Hepatocyte (in vitro differentiated cells): ENCODE data around the gene SLC25A19. TPM values are rescaled to one million over a fixed set of nuclear protein-coding genes. Genes with fewer than 3 reads are reported as not detected.

Experiments used
- DNase-seq: peaks from one replicate; pipeline ENCODE4 v3.0.0-alpha.2; 2016; ENCODE audit warnings: low spot score
- H2AFZ ChIP-seq: fragments of 200-600 bp; sonication (generic); 2 replicates; pipeline ENCODE4 v1.6.0; 2016; ENCODE audit warnings: antibody characterized with exemption, mild to moderate bottlenecking
- H3K27ac ChIP-seq: fragments of 200-600 bp; sonication (generic); 2 replicates; pipeline ENCODE4 v1.5.1; 2016; ENCODE audit warnings: mild to moderate bottlenecking
- H3K27me3 ChIP-seq: fragments of 200-600 bp; sonication (generic); 2 replicates; pipeline ENCODE4 v1.6.1; 2016
- H3K36me3 ChIP-seq: fragments of 200-600 bp; sonication (generic); replicated peaks from 2 replicates; pipeline ENCODE4 v1.5.1; 2016; ENCODE audit warnings: low read depth; ENCODE audit not compliant: insufficient read depth
- H3K4me1 ChIP-seq: fragments of 200-600 bp; sonication (generic); 2 replicates; pipeline ENCODE4 v1.5.1; 2016; ENCODE audit warnings: mild to moderate bottlenecking, moderate library complexity; ENCODE audit not compliant: insufficient read depth
- H3K4me2 ChIP-seq: fragments of 200-600 bp; sonication (generic); 2 replicates; pipeline ENCODE4 v1.6.0; 2016
- H3K4me3 ChIP-seq: fragments of 200-600 bp; sonication (generic); 2 replicates; pipeline ENCODE4 v1.5.1; 2016; ENCODE audit warnings: mild to moderate bottlenecking
- H3K79me2 ChIP-seq: fragments of 200-600 bp; sonication (generic); 2 replicates; pipeline ENCODE4 v1.6.0; 2017; ENCODE audit warnings: mild to moderate bottlenecking
- H3K9me2 ChIP-seq: fragments of 200-600 bp; sonication (generic); replicated peaks from 2 replicates; pipeline ENCODE4 v1.6.0; 2017; ENCODE audit warnings: mild to moderate bottlenecking; ENCODE audit not compliant: insufficient read depth
- H3K9me3 ChIP-seq: fragments of 200-600 bp; sonication (generic); 2 replicates; pipeline ENCODE4 v1.5.1; 2016; ENCODE audit warnings: low read depth, mild to moderate bottlenecking
- H4K20me1 ChIP-seq: fragments of 200-600 bp; sonication (generic); 2 replicates; pipeline ENCODE4 v1.6.0; 2016; ENCODE audit warnings: mild to moderate bottlenecking; ENCODE audit not compliant: insufficient read depth, poor library complexity, severe bottlenecking
- EZH2 ChIP-seq: fragments of 200-600 bp; sonication (generic); IDR thresholded peaks from 2 replicates; pipeline ENCODE4 v1.6.1; 2016; ENCODE audit warnings: antibody characterized with exemption, mild to moderate bottlenecking, borderline replicate concordance
- EZH2phosphoT487 ChIP-seq: fragments of 200-600 bp; sonication (generic); IDR thresholded peaks from one replicate; pipeline ENCODE4 v1.6.1; 2018; ENCODE audit warnings: antibody characterized with exemption, mild to moderate bottlenecking, low read depth, moderate library complexity; ENCODE audit not compliant: unreplicated experiment, severe bottlenecking
- WGBS: methylation state at CpG from one replicate; pipeline ENCODE4 v1.1.6; 2016; ENCODE audit warnings: low lambda C conversion rate; ENCODE audit errors: missing lambda C conversion rate; 5-methylcytosine and 5-hydroxymethylcytosine counted together
- polyA plus RNA-seq: library from polyadenylated mRNA; unstranded; fragments of >200 nt; fragmentation: Nextera tagmentation; extraction: Ambion mirVana; gene quantifications from 2 replicates; pipeline ENCODE4 v1.2.1, GENCODE V29; 2016
- total RNA-seq: library from RNA; depleted of rRNA; stranded (reverse); fragments of >200 nt; gene quantifications from 2 replicates; pipeline ENCODE4 v1.2.3, GENCODE V29; 2014
- TF ChIP-seq, protein P1 (sequence below): fragments of 200-600 bp; sonication (generic); IDR thresholded peaks from 2 replicates; pipeline ENCODE4 v1.5.1; 2016; ENCODE audit warnings: antibody characterized with exemption, mild to moderate bottlenecking; ENCODE audit not compliant: poor library complexity

The SLC25A19 gene
- total and polyA plus RNA-seq, 2 experiments from 2014 or later, result 4.6 to 7.6 TPM

DNA sequence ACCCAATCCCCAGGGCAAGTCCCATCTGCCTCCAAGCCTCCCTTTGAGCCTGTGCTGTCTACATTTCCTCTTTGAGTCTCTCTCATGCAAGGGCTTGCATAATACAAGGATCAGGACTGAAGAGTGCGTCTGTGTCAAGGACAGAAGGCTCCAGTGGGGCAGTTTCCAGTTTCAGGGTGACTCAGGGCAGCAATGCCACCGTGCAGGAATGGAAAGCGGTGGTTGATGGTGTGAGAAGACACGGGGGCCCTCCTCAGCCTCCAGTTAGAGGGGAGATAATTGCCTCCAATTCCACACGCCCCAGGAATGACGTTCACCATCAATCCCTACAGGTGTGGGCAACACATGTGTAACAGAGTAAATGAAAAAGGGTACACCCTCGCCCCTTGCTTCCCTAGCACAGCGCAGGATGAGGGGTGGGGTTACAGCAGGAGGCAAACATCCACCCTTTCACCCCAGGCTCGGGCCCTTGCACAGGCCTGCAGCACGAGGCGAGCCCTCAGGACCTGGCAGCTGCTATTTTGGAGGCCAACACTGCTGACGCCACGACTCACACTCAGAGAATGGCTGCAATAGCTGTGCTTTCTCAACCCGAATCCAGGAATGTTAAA lies 24.8 kb upstream of the SLC25A19 start:
- Histone ChIP-seq H3K4me2 (no peak overlapping the region), H4K20me1 (no peaks in the 10 kb centered on the region), H2AFZ (no peak overlapping the region), H3K4me1 (peaks cover 9% of the 10 kb centered on the region), H3K9me2 (no peaks in the 10 kb centered on the region), H3K4me3 (no peak overlapping the region), H3K79me2 (no peaks in the 10 kb centered on the region), H3K27ac (no peak overlapping the region), H3K9me3 (no peaks in the 10 kb centered on the region), H3K36me3 (no peaks in the 10 kb centered on the region), H3K27me3 (no peaks in the 10 kb centered on the region)
- WGBS, result 89% methylated on average over 14 of the region's 14 CpGs
- TF ChIP-seq, protein P1, sequence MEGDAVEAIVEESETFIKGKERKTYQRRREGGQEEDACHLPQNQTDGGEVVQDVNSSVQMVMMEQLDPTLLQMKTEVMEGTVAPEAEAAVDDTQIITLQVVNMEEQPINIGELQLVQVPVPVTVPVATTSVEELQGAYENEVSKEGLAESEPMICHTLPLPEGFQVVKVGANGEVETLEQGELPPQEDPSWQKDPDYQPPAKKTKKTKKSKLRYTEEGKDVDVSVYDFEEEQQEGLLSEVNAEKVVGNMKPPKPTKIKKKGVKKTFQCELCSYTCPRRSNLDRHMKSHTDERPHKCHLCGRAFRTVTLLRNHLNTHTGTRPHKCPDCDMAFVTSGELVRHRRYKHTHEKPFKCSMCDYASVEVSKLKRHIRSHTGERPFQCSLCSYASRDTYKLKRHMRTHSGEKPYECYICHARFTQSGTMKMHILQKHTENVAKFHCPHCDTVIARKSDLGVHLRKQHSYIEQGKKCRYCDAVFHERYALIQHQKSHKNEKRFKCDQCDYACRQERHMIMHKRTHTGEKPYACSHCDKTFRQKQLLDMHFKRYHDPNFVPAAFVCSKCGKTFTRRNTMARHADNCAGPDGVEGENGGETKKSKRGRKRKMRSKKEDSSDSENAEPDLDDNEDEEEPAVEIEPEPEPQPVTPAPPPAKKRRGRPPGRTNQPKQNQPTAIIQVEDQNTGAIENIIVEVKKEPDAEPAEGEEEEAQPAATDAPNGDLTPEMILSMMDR, result no peak
- TF ChIP-seq EZH2 (no peak), EZH2phosphoT487 (no peak)
- no peak for DNase-seq

DNA sequence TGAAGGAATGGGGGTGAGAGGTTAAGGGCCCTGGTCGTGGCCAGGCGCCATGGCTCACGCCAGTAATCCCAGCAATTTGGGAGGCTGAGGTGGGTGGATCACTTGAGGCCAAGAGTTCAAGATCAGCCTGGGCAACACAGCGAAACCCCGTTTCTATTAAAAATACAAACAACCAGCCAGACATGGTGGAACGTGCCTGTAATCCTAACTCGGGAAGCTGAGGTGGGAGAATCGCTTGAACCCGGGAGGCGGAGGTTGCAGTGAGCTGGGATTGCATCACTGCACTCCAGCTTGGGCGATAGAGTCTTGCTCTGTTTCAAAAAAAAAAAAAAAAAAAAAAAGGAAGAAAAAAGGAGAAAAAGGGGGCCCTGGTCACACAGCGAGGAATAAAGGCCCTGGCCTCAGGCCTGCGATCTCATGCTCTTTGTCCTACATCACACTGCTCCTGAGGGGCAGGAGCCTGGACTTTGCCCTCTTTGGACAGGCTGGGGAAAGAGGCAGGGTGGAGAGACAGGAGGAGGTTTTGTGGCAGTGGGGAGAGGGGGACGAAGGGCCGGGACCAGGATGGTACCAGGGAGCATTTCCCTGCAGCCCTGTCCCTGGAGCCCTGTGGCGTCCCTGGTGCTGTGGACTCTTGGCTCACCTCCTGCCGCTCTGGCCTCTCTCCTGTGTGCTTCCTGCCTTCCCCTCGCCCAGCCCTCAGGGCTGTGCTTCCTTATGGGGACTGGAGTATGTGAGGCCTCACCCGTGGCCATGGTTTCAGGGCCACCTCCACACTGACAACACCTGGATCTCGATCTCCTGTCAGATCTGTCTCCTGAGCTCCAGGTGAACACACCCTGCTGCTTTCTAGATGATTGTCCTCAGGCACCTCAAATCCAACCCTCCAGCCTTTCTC lies 19.7 kb upstream of the SLC25A19 start:
- H2AFZ ChIP-seq, result peak overlapping the region; percentile 5
- DNase-seq, result peak; percentile 73
- 59% methylated on average over 19 of the region's 20 CpGs for WGBS
- no peaks in the 10 kb centered on the region for H3K9me3 ChIP-seq
- no peaks in the 10 kb centered on the region for H3K36me3 ChIP-seq
- H3K4me3 ChIP-seq, result no peak overlapping the region
- peaks cover 19% of the 10 kb centered on the region for H3K4me1 ChIP-seq
- no peaks in the 10 kb centered on the region for H3K9me2 ChIP-seq
- H3K27ac ChIP-seq, result peak overlapping the region; percentile 92
- H3K27me3 ChIP-seq, result no peaks in the 10 kb centered on the region
- no peaks in the 10 kb centered on the region for H4K20me1 ChIP-seq
- H3K4me2 ChIP-seq, result peak overlapping the region; percentile 39
- TF ChIP-seq EZH2phosphoT487, result no peak
- TF ChIP-seq, protein P1, result no peak
- no peak for TF ChIP-seq EZH2
- H3K79me2 ChIP-seq, result no peaks in the 10 kb centered on the region

DNA sequence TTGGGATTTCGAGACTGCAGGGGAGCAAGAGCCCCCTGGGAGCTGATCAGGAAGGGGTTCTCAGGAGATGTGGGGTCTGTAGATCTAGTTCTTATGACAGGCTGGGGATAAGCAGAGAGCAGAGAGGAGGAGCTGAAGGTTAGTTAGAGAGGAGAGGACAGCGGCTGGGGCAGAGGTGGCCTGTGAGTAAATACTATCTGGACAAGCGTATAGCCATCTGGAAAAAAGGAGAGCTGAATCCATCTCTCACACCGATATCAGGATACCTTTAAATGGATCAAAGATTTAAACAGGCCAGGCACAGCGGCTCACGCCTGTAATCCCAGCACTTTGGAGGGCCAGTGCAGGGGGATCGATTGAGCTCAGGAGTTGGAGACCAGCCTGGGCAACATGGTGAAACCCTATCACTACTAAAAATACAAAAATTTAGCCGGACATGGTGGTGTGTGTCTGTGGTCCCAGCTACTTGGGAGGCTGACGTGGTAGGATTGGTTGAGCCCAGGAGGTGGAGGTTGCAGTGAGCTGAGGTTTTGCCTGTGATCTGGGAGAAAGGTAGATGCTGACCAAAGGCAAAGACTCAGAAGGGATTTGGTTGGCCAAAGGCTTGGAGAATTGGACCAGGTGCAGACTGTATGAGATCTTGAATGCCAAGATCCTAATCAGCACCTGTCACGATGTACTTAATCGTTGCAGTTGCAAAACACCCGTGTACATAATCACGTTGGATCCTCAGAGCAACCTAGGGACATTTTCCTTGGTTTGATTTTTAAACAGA lies 18.9 kb upstream of the SLC25A19 start:
- H3K9me3 ChIP-seq, result no peaks in the 10 kb centered on the region
- peak overlapping the region; percentile 92 for H3K27ac ChIP-seq
- H3K4me2 ChIP-seq, result peak overlapping the region; percentile 39
- no peak for DNase-seq
- H3K4me3 ChIP-seq, result no peak overlapping the region
- no peaks in the 10 kb centered on the region for H3K36me3 ChIP-seq
- WGBS, result 73% methylated on average over 12 of the region's 13 CpGs
- peaks cover 19% of the 10 kb centered on the region for H3K4me1 ChIP-seq
- H2AFZ ChIP-seq, result no peak overlapping the region
- H3K27me3 ChIP-seq, result no peaks in the 10 kb centered on the region
- H4K20me1 ChIP-seq, result no peaks in the 10 kb centered on the region
- H3K79me2 ChIP-seq, result no peaks in the 10 kb centered on the region
- TF ChIP-seq, protein P1, result no peak
- TF ChIP-seq EZH2phosphoT487 (no peak), EZH2 (no peak)
- no peaks in the 10 kb centered on the region for H3K9me2 ChIP-seq
